PC-3 (cell line): ENCODE measurements around the gene ERICH3.

Source experiments
- EZH2 ChIP-seq: fragments of 300-600 bp; sonication (generic); IDR thresholded peaks from one replicate; pipeline ENCODE4 v1.6.1; 2017; ENCODE audit warnings: antibody characterized with exemption, mild to moderate bottlenecking, low read length; ENCODE audit not compliant: unreplicated experiment
- EZH2phosphoT487 ChIP-seq: fragments of 300-600 bp; sonication (generic); IDR thresholded peaks from 2 replicates; pipeline ENCODE4 v1.6.1; 2018; ENCODE audit warnings: mild to moderate bottlenecking, antibody characterized with exemption, low read length, borderline replicate concordance

DNA sequence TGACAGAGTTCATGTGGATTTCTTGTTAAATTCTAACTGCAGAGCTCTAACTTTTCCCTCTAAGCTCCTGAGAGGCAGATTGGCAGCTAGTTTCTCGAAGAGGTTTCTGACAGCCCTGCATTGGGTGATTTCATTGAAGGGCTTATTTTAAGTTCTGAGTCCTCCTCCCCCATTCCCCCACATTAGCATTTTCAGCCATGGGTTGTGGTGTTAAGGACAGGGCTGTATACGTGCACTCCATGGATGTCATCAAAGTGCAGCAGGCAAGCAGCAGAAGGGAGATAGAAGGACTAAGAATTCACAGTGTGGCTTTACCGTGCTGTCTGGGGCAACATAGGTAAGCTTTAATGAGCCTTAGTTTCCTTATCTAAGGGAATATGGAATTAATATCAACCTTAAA is 40.3 kb upstream of the ERICH3 start:
- TF ChIP-seq EZH2 (no peak), EZH2phosphoT487 (no peak)
